HEK293 (cell line): ENCODE results near the gene SAMHD1.

Source experiments
- AEBP2 ChIP-seq: fragments of 450-650 bp; formaldehyde crosslinking; IDR thresholded peaks from 2 replicates; pipeline ENCODE4 v1.5.1; 2016; ENCODE audit warnings: missing biosample characterization, missing genetic modification characterization, borderline replicate concordance
- EGR2 ChIP-seq: fragments of 450-650 bp; formaldehyde crosslinking; IDR thresholded peaks from 2 replicates; pipeline ENCODE4 v1.5.1; 2016; ENCODE audit warnings: low read depth, missing biosample characterization, missing genetic modification characterization
- GLIS2 ChIP-seq: fragments of 450-650 bp; formaldehyde crosslinking; IDR thresholded peaks from 2 replicates; pipeline ENCODE4 v1.5.1; 2016; ENCODE audit warnings: missing biosample characterization, missing genetic modification characterization
- MZF1 ChIP-seq: fragments of 450-650 bp; formaldehyde crosslinking; IDR thresholded peaks from 2 replicates; pipeline ENCODE4 v1.5.1; 2017; ENCODE audit warnings: missing biosample characterization, missing genetic modification characterization, borderline replicate concordance
- PRDM10 ChIP-seq: fragments of 450-650 bp; formaldehyde crosslinking; IDR thresholded peaks from 2 replicates; pipeline ENCODE4 v1.5.1; 2016; ENCODE audit warnings: missing biosample characterization, missing genetic modification characterization
- YY2 ChIP-seq: fragments of 450-650 bp; formaldehyde crosslinking; IDR thresholded peaks from 2 replicates; pipeline ENCODE4 v1.5.1; 2016; ENCODE audit warnings: missing biosample characterization, missing genetic modification characterization
- ZBTB21 ChIP-seq: fragments of 450-650 bp; formaldehyde crosslinking; IDR thresholded peaks from 2 replicates; pipeline ENCODE4 v1.5.1; 2017; ENCODE audit warnings: missing biosample characterization, missing genetic modification characterization
- ZFP37 ChIP-seq: fragments of 450-650 bp; formaldehyde crosslinking; IDR thresholded peaks from 2 replicates; pipeline ENCODE4 v1.5.1; 2016; ENCODE audit warnings: missing biosample characterization, missing genetic modification characterization
- ZNF114 ChIP-seq: fragments of 450-650 bp; formaldehyde crosslinking; IDR thresholded peaks from 2 replicates; pipeline ENCODE4 v1.5.0; 2017; ENCODE audit warnings: missing biosample characterization, missing genetic modification characterization
- ZNF2 ChIP-seq: fragments of 450-650 bp; formaldehyde crosslinking; IDR thresholded peaks from 2 replicates; pipeline ENCODE4 v1.5.1; 2016; ENCODE audit warnings: missing biosample characterization, missing genetic modification characterization
- ZNF416 ChIP-seq: fragments of 450-650 bp; formaldehyde crosslinking; IDR thresholded peaks from 2 replicates; pipeline ENCODE4 v1.5.1; 2016; ENCODE audit warnings: missing biosample characterization, missing genetic modification characterization
- ZNF544 ChIP-seq: fragments of 450-650 bp; formaldehyde crosslinking; IDR thresholded peaks from 2 replicates; pipeline ENCODE4 v1.5.0; 2017; ENCODE audit warnings: missing biosample characterization, missing genetic modification characterization
- ZNF629 ChIP-seq: fragments of 450-650 bp; formaldehyde crosslinking; IDR thresholded peaks from 2 replicates; pipeline ENCODE4 v1.5.1; 2017; ENCODE audit warnings: missing biosample characterization, missing genetic modification characterization
- ZNF747 ChIP-seq: fragments of 450-650 bp; formaldehyde crosslinking; IDR thresholded peaks from 2 replicates; pipeline ENCODE4 v1.5.1; 2016; ENCODE audit warnings: missing biosample characterization, missing genetic modification characterization
- ZNF830 ChIP-seq: fragments of 450-650 bp; IDR thresholded peaks from 2 replicates; pipeline ENCODE4 v1.5.0; 2018; ENCODE audit warnings: missing biosample characterization, missing genetic modification characterization, low read depth, mild to moderate bottlenecking, moderate library complexity
- ZSCAN30 ChIP-seq: fragments of 450-650 bp; IDR thresholded peaks from 2 replicates; pipeline ENCODE4 v1.5.1; 2018; ENCODE audit warnings: missing biosample characterization, mild to moderate bottlenecking, missing genetic modification characterization, moderate library complexity
- TF ChIP-seq, protein P1 (sequence below): fragments of 450-650 bp; formaldehyde crosslinking; optimal IDR thresholded peaks from 2 replicates; pipeline ENCODE3; 2016; ENCODE audit warnings: missing biosample characterization, mild to moderate bottlenecking, missing genetic modification characterization
- TF ChIP-seq, protein P2 (sequence below): fragments of 450-650 bp; formaldehyde crosslinking; IDR thresholded peaks from 2 replicates; pipeline ENCODE4 v1.5.1; 2017; ENCODE audit warnings: missing biosample characterization, missing genetic modification characterization
- TF ChIP-seq, protein P3 (sequence below): fragments of 450-650 bp; IDR thresholded peaks from 2 replicates; pipeline ENCODE4 v1.5.1; 2018; ENCODE audit warnings: missing biosample characterization, missing genetic modification characterization
- TF ChIP-seq, protein P4 (sequence below): fragments of 450-650 bp; formaldehyde crosslinking; IDR thresholded peaks from 2 replicates; pipeline ENCODE4 v1.5.1; 2016; ENCODE audit warnings: missing biosample characterization, missing genetic modification characterization
- TF ChIP-seq, protein P5 (sequence below): fragments of 450-650 bp; formaldehyde crosslinking; IDR thresholded peaks from 2 replicates; pipeline ENCODE4 v1.5.1; 2016; ENCODE audit warnings: missing biosample characterization, missing genetic modification characterization
- TF ChIP-seq, protein P6 (sequence below): fragments of 450-650 bp; formaldehyde crosslinking; IDR thresholded peaks from 2 replicates; pipeline ENCODE4 v1.5.1; 2016; ENCODE audit warnings: missing biosample characterization, missing genetic modification characterization

The SAMHD1 gene

DNA sequence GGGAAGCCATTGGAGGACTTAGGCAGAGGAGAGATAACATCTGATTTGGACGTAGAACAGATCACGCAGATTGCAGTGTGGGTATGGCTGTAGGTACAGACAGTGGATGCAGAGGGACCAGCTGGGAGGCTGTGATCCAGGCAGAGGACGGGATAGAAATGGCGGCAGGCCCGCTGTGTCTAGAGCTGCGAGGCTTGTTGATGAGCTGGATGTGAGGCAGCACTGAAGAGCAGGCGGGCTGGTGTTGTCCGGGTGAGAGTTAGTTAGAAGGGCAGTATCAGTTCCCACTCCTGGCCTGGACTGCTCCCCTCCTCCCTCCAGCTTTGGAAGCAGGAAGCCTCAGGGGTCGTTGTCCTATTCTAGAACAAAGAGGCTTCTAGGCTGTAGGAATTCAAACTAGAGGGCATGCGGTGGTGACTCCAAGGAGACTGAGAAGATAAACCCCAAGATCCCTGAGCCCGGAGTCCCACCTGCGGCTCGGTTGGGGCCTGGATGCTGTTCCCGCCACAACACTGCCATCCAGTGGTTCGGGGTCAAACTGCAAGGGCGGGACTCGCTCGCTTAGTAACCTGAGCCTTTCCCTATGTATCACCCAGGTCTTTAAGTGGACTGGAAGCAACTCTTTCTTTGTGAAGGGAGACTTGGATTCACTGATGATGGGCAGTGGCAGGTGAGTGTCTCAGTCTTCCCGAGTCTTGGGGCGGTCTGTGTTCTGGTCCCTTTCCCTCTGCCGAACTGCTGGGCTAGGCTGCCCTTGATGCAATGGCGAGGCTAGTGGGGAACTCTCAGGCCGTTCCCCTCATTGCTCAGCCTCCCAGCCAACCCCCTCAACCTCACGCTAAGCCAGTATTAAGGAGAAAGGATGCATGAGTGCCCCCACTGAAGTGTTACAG, 64.4 kb downstream of the SAMHD1 start (continued):
- TF ChIP-seq ZSCAN30 (tag by site-specific recombination) (0 out of 2 replicates have a peak, but pooled peaks have one; percentile 43), ZNF416 (no peak), ZNF629 (no peak), ZNF114 (no peak), EGR2 (tag by site-specific recombination) (no peak), GLIS2 (tag by site-specific recombination) (no peak; the same call in 1 of the 2 replicates), PRDM10 (tag by site-specific recombination) (no peak), AEBP2 (tag by site-specific recombination) (no peak), ZNF544 (tag by site-specific recombination) (no peak), ZNF830 (tag by site-specific recombination) (no peak), ZBTB21 (tag by site-specific recombination) (no peak), ZNF2 (tag by site-specific recombination) (peak; percentile 54; the same call in 1 of the 2 replicates), ZNF747 (tag by site-specific recombination) (no peak), MZF1 (tag by site-specific recombination) (no peak), ZFP37 (no peak), YY2 (tag by site-specific recombination) (no peak)
- TF ChIP-seq, protein P1, sequence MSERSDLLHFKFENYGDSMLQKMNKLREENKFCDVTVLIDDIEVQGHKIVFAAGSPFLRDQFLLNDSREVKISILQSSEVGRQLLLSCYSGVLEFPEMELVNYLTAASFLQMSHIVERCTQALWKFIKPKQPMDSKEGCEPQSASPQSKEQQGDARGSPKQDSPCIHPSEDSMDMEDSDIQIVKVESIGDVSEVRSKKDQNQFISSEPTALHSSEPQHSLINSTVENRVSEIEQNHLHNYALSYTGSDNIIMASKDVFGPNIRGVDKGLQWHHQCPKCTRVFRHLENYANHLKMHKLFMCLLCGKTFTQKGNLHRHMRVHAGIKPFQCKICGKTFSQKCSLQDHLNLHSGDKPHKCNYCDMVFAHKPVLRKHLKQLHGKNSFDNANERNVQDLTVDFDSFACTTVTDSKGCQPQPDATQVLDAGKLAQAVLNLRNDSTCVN (tag by site-specific recombination): no peak
- TF ChIP-seq, protein P2, sequence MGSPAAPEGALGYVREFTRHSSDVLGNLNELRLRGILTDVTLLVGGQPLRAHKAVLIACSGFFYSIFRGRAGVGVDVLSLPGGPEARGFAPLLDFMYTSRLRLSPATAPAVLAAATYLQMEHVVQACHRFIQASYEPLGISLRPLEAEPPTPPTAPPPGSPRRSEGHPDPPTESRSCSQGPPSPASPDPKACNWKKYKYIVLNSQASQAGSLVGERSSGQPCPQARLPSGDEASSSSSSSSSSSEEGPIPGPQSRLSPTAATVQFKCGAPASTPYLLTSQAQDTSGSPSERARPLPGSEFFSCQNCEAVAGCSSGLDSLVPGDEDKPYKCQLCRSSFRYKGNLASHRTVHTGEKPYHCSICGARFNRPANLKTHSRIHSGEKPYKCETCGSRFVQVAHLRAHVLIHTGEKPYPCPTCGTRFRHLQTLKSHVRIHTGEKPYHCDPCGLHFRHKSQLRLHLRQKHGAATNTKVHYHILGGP (tag by site-specific recombination): no peak
- TF ChIP-seq, protein P3, sequence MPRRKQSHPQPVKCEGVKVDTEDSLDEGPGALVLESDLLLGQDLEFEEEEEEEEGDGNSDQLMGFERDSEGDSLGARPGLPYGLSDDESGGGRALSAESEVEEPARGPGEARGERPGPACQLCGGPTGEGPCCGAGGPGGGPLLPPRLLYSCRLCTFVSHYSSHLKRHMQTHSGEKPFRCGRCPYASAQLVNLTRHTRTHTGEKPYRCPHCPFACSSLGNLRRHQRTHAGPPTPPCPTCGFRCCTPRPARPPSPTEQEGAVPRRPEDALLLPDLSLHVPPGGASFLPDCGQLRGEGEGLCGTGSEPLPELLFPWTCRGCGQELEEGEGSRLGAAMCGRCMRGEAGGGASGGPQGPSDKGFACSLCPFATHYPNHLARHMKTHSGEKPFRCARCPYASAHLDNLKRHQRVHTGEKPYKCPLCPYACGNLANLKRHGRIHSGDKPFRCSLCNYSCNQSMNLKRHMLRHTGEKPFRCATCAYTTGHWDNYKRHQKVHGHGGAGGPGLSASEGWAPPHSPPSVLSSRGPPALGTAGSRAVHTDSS: no peak
- TF ChIP-seq, protein P4, sequence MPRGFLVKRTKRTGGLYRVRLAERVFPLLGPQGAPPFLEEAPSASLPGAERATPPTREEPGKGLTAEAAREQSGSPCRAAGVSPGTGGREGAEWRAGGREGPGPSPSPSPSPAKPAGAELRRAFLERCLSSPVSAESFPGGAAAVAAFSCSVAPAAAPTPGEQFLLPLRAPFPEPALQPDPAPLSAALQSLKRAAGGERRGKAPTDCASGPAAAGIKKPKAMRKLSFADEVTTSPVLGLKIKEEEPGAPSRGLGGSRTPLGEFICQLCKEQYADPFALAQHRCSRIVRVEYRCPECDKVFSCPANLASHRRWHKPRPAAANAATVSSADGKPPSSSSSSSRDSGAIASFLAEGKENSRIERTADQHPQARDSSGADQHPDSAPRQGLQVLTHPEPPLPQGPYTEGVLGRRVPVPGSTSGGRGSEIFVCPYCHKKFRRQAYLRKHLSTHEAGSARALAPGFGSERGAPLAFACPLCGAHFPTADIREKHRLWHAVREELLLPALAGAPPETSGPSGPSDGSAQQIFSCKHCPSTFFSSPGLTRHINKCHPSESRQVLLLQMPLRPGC (tag by site-specific recombination): no peak
- TF ChIP-seq, protein P5, sequence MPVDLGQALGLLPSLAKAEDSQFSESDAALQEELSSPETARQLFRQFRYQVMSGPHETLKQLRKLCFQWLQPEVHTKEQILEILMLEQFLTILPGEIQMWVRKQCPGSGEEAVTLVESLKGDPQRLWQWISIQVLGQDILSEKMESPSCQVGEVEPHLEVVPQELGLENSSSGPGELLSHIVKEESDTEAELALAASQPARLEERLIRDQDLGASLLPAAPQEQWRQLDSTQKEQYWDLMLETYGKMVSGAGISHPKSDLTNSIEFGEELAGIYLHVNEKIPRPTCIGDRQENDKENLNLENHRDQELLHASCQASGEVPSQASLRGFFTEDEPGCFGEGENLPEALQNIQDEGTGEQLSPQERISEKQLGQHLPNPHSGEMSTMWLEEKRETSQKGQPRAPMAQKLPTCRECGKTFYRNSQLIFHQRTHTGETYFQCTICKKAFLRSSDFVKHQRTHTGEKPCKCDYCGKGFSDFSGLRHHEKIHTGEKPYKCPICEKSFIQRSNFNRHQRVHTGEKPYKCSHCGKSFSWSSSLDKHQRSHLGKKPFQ (tag by site-specific recombination): peak; percentile 88
- TF ChIP-seq, protein P6, sequence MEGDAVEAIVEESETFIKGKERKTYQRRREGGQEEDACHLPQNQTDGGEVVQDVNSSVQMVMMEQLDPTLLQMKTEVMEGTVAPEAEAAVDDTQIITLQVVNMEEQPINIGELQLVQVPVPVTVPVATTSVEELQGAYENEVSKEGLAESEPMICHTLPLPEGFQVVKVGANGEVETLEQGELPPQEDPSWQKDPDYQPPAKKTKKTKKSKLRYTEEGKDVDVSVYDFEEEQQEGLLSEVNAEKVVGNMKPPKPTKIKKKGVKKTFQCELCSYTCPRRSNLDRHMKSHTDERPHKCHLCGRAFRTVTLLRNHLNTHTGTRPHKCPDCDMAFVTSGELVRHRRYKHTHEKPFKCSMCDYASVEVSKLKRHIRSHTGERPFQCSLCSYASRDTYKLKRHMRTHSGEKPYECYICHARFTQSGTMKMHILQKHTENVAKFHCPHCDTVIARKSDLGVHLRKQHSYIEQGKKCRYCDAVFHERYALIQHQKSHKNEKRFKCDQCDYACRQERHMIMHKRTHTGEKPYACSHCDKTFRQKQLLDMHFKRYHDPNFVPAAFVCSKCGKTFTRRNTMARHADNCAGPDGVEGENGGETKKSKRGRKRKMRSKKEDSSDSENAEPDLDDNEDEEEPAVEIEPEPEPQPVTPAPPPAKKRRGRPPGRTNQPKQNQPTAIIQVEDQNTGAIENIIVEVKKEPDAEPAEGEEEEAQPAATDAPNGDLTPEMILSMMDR: peak; percentile 91
